SK-N-MC (cell line): ENCODE results near the gene LMF2.

ENCODE experiments used
- EZH2 ChIP-seq: fragments of 200-600 bp; sonication (generic); IDR thresholded peaks from one replicate; pipeline ENCODE4 v1.6.1; 2017; ENCODE audit warnings: antibody characterized with exemption
- POLR2AphosphoS5 ChIP-seq: IDR thresholded peaks from 2 replicates; pipeline ENCODE4 v1.6.1; 2012; ENCODE audit warnings: mild to moderate bottlenecking, low read depth, low read length, borderline replicate concordance

DNA sequence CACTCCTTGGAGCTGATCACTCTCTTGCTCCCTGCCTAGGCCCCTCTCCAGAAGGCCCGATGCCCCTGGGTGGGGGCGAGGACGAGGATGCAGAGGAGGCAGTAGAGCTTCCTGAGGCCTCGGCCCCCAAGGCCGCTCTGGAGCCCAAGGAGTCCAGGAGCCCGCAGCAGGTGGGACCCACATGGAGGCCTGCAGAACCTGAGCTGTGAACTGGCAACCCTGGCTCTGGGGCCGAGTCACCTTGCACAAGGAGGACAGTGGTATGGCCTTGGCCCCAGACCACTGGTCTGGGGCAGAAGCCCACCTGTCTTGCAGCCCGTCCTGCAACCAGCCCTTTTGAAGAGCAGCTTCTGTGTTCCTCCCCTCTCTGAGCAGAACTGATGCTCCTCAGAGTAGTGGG, 11.6 kb upstream of the LMF2 start:
- no peak for TF ChIP-seq POLR2AphosphoS5
- TF ChIP-seq EZH2, result no peak
